Measurements from ENCODE around the gene EFCAB5.
"Not testable (repeated sequence)": the region's sequence is repeated elsewhere in the genome, so short reads cannot be mapped to it uniquely, and the experiment has no call there.

Gene EFCAB5

GRCh38 chr17:29933379-29933778, 8.1 kb upstream of the EFCAB5 start:
- in situ Hi-C loops (cut with HindIII; ENCODE audit: low sequenced_read_pairs): no loop called here
- peak; percentile 56 for TF ChIP-seq CTCF (IDR thresholded peaks at IDR 0.05; ENCODE audit: low read depth, low read length)
- H3K4me3 ChIP-seq (ENCODE audit: low read depth, low read length): no peak overlapping the region
- DNase-seq (ENCODE audit: low read depth, low spot score): peak; percentile 28

DNA sequence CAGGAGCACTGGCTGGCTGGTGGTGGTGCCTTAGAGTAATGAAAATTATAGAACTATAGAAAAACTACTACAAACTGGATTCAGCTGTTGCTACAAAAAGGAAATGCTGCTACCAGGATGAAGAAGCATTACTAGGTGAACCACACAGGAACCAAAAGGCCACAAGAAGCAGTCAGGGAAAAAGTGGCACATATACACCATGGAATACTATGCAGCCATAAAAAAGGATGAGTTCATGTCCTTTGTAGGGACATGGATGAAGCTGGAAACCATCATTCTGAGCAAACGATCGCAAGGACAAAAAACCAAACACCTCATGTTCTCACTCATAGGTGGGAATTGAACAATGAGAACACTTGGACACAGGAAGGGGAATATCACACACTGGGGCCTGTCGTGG, 5.5 kb upstream of the EFCAB5 start:
- H3K4me3 ChIP-seq (ENCODE audit: low read depth, low read length); in situ Hi-C loops (cut with HindIII; ENCODE audit: low sequenced_read_pairs); DNase-seq (ENCODE audit: low read depth, low spot score): not testable (repeated sequence)

DNA sequence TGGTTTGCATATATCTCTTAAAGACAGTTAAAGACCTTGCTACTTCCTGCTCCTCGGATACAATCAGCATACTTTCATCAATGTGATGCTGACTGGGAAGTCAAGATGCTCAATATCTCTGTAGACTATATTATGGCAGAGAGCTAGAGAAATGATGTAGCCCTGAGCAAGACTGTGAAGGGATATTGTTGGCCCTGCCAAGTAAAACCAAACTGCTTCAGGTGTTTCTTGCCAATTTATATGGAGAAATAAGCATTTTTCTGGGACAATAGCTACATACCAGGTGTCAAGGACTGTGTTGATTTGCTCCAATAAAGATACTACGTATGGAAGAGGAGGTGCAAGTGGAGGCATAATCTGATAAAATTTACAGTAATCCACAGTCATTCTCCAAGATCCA, 4.7 kb upstream of the EFCAB5 start:
- H3K4me3 ChIP-seq (ENCODE audit: low read depth, low read length): no peak overlapping the region
- in situ Hi-C loops (cut with HindIII; ENCODE audit: low sequenced_read_pairs): no loop called here
- no peak for DNase-seq (ENCODE audit: low read depth, low spot score)
- TF ChIP-seq CTCF (IDR thresholded peaks at IDR 0.05; ENCODE audit: low read depth, low read length): no peak

DNA sequence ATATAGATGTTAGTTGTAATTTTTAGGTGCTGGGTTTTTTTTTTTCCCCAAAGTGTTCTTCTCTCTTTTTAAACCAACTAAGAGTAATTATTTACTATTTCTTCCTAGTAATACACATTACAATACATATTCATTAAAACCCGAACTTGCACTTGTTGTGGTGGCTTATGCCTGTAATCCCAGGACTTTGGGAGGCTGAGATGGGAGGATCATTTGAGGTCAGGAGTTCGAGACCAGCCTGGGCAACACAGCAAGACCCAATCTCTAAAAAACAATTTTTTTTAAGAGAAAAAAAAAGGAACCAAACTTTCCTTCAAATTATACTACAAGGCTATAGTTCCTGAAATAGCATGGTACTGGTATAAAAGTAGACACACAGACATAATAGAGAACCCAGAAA, 3.8 kb downstream of the EFCAB5 start:
- in situ Hi-C loops (cut with HindIII; ENCODE audit: low sequenced_read_pairs): no loop called here
- no peak for TF ChIP-seq CTCF (IDR thresholded peaks at IDR 0.05; ENCODE audit: low read depth, low read length)
- no peak for DNase-seq (ENCODE audit: low read depth, low spot score)
- no peak overlapping the region for H3K4me3 ChIP-seq (ENCODE audit: low read depth, low read length)

DNA sequence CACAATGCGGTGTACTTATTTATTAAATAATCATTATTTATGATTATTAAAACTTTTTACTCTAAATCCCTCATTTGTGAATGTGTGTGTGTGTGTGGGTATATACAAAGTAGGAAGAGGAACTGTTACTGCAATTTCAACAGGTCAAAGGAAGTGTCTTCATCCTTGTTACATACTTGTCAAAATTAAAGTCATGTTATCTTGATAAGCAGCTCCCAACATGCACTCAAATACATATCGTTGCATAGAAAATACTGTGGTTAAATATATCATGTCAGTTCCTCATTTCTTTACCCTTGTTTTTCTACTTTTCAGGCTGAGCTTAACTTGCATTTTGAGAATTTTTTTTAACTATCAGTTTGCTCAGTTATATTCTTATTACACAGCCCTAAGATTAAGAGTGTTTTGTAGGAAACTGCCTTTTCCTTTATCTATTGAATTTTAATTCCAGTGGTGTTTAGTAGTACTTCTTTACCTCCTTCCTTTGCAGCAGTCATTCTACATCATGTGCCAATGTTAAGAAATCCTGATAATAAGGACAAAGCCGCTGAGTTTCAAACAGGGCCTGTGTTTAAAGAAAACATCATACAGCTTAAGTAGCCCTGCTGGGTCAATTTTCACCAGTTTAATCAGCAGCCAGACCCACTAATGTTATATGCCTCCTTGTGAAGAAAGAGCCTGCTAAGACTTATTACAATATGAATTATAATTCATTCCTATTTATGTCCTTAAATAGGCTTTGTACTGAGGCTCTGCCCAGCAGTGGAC, 7.2 kb downstream of the EFCAB5 start:
- no peak for DNase-seq (ENCODE audit: low read depth, low spot score)
- TF ChIP-seq CTCF (IDR thresholded peaks at IDR 0.05; ENCODE audit: low read depth, low read length): no peak
- H3K4me3 ChIP-seq (ENCODE audit: low read depth, low read length): no peak overlapping the region
- in situ Hi-C loops (cut with HindIII; ENCODE audit: low sequenced_read_pairs): no loop called here

GRCh38 chr17:29949696-29950095, 8.3 kb downstream of the EFCAB5 start:
- in situ Hi-C loops (cut with HindIII; ENCODE audit: low sequenced_read_pairs): no loop called here
- TF ChIP-seq CTCF (IDR thresholded peaks at IDR 0.05; ENCODE audit: low read depth, low read length): no peak
- no peak overlapping the region for H3K4me3 ChIP-seq (ENCODE audit: low read depth, low read length)
- DNase-seq (ENCODE audit: low read depth, low spot score): no peak

DNA sequence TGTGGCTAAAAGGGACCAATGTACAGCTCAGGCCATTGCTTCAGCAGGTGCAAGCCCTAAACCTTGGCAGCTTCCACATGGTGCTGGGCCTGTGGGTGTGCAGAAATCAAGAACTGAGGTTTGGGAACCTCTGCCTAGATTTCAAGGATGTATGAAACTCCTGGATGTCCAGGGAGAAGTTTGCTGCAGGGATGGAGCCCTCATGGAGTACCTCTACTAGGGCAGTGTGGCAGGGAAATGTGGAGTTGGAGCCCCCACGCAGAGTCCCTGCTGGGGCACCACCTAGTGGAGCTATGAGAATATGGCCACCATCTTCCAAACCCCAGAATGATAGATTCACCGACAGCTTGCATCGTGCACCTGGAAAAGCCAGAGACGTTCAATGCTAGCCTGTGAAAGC, 13.0 kb downstream of the EFCAB5 start:
- in situ Hi-C loops (cut with HindIII; ENCODE audit: low sequenced_read_pairs): no loop called here

More for the DNA sequence above, 13.0 kb downstream of the EFCAB5 start:
- peak; percentile 2 for TF ChIP-seq CTCF (IDR thresholded peaks at IDR 0.05; ENCODE audit: low read depth, low read length)
- no peak overlapping the region for H3K4me3 ChIP-seq (ENCODE audit: low read depth, low read length)
- no peak for DNase-seq (ENCODE audit: low read depth, low spot score)
